SK-N-MC (cell line): ENCODE measurements around the gene ADARB2.

Experiments used
- EZH2 ChIP-seq: fragments of 200-600 bp; sonication (generic); IDR thresholded peaks from one replicate; pipeline ENCODE4 v1.6.1; 2017; ENCODE audit warnings: antibody characterized with exemption
- FOXP2 ChIP-seq: optimal IDR thresholded peaks from 2 replicates; pipeline ENCODE3; 2011; ENCODE audit warnings: mild to moderate bottlenecking, moderate library complexity; ENCODE audit not compliant: insufficient read depth; ENCODE audit errors: extremely low read length, control extremely low read depth
- POLR2AphosphoS5 ChIP-seq: IDR thresholded peaks from 2 replicates; pipeline ENCODE4 v1.6.1; 2012; ENCODE audit warnings: mild to moderate bottlenecking, low read depth, low read length, borderline replicate concordance

DNA sequence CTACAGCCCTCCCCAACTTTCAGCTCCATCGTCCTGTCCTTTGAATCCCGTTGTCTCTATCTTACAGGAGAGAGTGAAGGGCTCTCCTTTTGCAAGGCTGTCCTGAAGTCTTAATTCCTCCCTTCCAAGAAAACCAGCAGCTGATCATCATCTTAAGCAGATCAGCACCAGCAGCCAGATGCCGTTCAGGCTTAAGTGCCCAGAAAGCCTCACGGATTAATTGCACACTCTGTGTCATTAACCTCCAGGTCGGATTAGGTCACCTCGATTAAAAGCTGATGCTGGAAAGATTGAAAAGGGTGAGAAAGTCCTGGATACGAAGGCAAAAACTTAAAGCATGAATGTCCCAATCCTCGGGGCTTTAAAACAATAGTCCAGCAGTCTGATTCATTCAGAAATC lies 24.8 kb upstream of the ADARB2 start:
- no peak for TF ChIP-seq EZH2
- TF ChIP-seq POLR2AphosphoS5, result no peak
- no peak for TF ChIP-seq FOXP2
